ENCODE data around the gene BRINP3.

DNA sequence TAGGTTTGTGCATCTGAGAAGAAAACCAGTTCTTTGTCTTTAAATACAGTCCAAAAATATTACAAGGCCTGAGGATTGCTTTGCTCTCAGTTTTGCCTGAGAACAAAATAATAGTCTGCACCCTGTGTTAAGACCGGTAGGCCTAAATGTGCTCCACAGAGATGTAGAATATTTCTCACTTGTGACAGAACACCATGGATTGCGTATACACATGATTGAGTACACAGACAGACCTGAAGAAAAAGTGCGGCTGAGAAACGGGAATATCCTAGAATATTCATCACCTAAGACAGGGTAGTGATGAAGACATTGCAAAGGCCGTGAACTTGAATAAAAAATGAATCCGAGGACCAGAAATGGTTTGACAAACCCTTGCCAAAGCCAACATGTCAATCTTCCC, 155.4 kb downstream of the BRINP3 start:
- TF ChIP-seq, protein P1, sequence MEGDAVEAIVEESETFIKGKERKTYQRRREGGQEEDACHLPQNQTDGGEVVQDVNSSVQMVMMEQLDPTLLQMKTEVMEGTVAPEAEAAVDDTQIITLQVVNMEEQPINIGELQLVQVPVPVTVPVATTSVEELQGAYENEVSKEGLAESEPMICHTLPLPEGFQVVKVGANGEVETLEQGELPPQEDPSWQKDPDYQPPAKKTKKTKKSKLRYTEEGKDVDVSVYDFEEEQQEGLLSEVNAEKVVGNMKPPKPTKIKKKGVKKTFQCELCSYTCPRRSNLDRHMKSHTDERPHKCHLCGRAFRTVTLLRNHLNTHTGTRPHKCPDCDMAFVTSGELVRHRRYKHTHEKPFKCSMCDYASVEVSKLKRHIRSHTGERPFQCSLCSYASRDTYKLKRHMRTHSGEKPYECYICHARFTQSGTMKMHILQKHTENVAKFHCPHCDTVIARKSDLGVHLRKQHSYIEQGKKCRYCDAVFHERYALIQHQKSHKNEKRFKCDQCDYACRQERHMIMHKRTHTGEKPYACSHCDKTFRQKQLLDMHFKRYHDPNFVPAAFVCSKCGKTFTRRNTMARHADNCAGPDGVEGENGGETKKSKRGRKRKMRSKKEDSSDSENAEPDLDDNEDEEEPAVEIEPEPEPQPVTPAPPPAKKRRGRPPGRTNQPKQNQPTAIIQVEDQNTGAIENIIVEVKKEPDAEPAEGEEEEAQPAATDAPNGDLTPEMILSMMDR (IDR thresholded peaks at IDR 0.05) = no peak
- TF ChIP-seq POLR2A (IDR thresholded peaks at IDR 0.05) = no peak

Measured in adrenal gland (tissue), 5 donors.